Measurements from ENCODE around the gene CYBA.

GRCh38 chr16:88628512-88628974 is 22.3 kb downstream of the CYBA start:
- no peak for TF ChIP-seq ZNF256 (CRISPR knock-in tag; conservative IDR thresholded peaks at IDR 0.05)
- TF ChIP-seq FOXJ3 (CRISPR knock-in tag; IDR thresholded peaks at IDR 0.05; ENCODE audit: borderline replicate concordance) = no peak
- no peak for TF ChIP-seq HNF4G (IDR thresholded peaks at IDR 0.05; ENCODE audit: borderline replicate concordance, low read depth, low read length)
- no peak for TF ChIP-seq HNF4G (CRISPR knock-in tag; IDR thresholded peaks at IDR 0.05; ENCODE audit: borderline replicate concordance, low read depth)
- TF ChIP-seq POLR2AphosphoS5 (IDR thresholded peaks at IDR 0.05; ENCODE audit: low read depth, low read length) = no peak
- TF ChIP-seq IKZF5 (CRISPR knock-in tag; IDR thresholded peaks at IDR 0.05) = peak; percentile 52; the same call in 1 of the 2 replicates
- TF ChIP-seq PRDM4 (CRISPR knock-in tag; IDR thresholded peaks at IDR 0.05; ENCODE audit: borderline replicate concordance) = no peak
- TF ChIP-seq, protein P1, sequence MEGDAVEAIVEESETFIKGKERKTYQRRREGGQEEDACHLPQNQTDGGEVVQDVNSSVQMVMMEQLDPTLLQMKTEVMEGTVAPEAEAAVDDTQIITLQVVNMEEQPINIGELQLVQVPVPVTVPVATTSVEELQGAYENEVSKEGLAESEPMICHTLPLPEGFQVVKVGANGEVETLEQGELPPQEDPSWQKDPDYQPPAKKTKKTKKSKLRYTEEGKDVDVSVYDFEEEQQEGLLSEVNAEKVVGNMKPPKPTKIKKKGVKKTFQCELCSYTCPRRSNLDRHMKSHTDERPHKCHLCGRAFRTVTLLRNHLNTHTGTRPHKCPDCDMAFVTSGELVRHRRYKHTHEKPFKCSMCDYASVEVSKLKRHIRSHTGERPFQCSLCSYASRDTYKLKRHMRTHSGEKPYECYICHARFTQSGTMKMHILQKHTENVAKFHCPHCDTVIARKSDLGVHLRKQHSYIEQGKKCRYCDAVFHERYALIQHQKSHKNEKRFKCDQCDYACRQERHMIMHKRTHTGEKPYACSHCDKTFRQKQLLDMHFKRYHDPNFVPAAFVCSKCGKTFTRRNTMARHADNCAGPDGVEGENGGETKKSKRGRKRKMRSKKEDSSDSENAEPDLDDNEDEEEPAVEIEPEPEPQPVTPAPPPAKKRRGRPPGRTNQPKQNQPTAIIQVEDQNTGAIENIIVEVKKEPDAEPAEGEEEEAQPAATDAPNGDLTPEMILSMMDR (CRISPR knock-in tag; IDR thresholded peaks at IDR 0.05) = peak; percentile 78
- TF ChIP-seq TCF7L2 (IDR thresholded peaks at IDR 0.05; ENCODE audit: low read depth, low read length) = no peak
- no peak for TF ChIP-seq EP300 (IDR thresholded peaks at IDR 0.05; ENCODE audit: low read depth in 2 of 2, low read length in 2 of 2)
- TF ChIP-seq EP300 (CRISPR knock-in tag; IDR thresholded peaks at IDR 0.05; ENCODE audit: borderline replicate concordance) = no peak
- TF ChIP-seq ZBTB37 (CRISPR knock-in tag; IDR thresholded peaks at IDR 0.05) = no peak
